ENCODE results near the gene RAP1B. TPM values are rescaled to one million over a fixed set of nuclear protein-coding genes. Genes with fewer than 3 reads are reported as not detected.

Gene RAP1B
- total RNA-seq, 1 donor from 2014 or later: 158 TPM

DNA sequence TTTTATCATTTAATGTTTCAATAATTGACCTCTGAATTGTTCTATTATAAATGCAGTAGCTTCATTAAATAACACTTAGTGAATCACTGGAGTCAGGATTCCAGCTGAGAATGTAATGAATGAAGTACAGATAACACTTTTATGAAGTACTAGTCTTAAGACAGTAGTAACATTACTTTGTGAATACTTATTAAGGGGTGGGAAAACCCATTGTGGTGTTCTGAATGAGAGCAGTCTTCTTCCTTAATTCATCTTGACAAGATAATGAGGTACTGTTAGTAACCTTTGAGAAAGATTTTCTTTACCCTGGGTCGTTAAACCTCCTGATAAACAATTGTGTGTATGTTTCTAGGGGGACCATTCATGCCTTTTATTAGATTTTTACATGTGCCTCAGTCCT lies 88.8 kb downstream of the RAP1B start:
- DNase-seq (ENCODE audit: low read depth in 2 of 2): no peak

Other genes starting within 250 kb of the RAP1B start
- 42.2 and 44.3 TPM in 2 replicates for gene NUP107, start 76.1 kb downstream of the RAP1B start, total RNA-seq
- 4.6 and 5.3 TPM in 2 replicates for gene SLC35E3, start 135.3 kb downstream of the RAP1B start, total RNA-seq
- 158 and 223 TPM in 2 replicates for gene MDM2, start 197.3 kb downstream of the RAP1B start, total RNA-seq

Data from dermis microvascular lymphatic vessel endothelial cell (primary cell).